ENCODE measurements around the gene PCED1B. TPM values are rescaled to one million over a fixed set of nuclear protein-coding genes. Genes with fewer than 3 reads are reported as not detected.

Gene PCED1B
- total RNA-seq, 1 donor from 2014 or later: 3.1 TPM

GRCh38 chr12:47251919-47252318 is 172.5 kb downstream of the PCED1B start:
- Histone ChIP-seq H3K4me2 (no peak overlapping the region), H4K20me1 (ENCODE audit: low read depth) (no peaks in the 10 kb centered on the region), H3K9me3 (ENCODE audit: low read depth) (peaks cover 4% of the 10 kb centered on the region), H3K79me2 (ENCODE audit: low read depth) (no peaks in the 10 kb centered on the region), H3K4me3 (no peak overlapping the region), H3K27ac (no peak overlapping the region), H3F3A (ENCODE audit: low read depth) (no peaks in the 10 kb centered on the region), H3K36me3 (no peaks in the 10 kb centered on the region), H2AFZ (replicated peaks) (no peak overlapping the region), H3K4me1 (no peaks in the 10 kb centered on the region), H3K9ac (no peak overlapping the region), H3K27me3 (no peaks in the 10 kb centered on the region)
- no peak overlapping the region for H3K4me3 Mint-ChIP-seq
- no peak for TF ChIP-seq CTCF (IDR thresholded peaks at IDR 0.05)
- TF ChIP-seq EZH2 (IDR thresholded peaks at IDR 0.05): no peak
- TF ChIP-seq EZH2phosphoT487 (IDR thresholded peaks at IDR 0.05): no peak
- no peaks in the 10 kb centered on the region for H3K4me1 Mint-ChIP-seq
- H3K27ac Mint-ChIP-seq: no peak overlapping the region
- H3K9me3 Mint-ChIP-seq: peaks cover 21% of the 10 kb centered on the region
- no peaks in the 10 kb centered on the region for H3K36me3 Mint-ChIP-seq
- H3K27me3 Mint-ChIP-seq (ENCODE audit: insufficient read depth, low read depth): no peaks in the 10 kb centered on the region
- DNase-seq (ENCODE audit: low spot score): no peak

GRCh38 chr12:47264951-47265350 is 185.5 kb downstream of the PCED1B start:
- Mint-ChIP-seq H3K27me3 (ENCODE audit: insufficient read depth, low read depth) (no peaks in the 10 kb centered on the region), H3K27ac (no peak overlapping the region), H3K36me3 (no peaks in the 10 kb centered on the region), H3K4me3 (no peak overlapping the region), H3K9me3 (peaks cover 9% of the 10 kb centered on the region), H3K4me1 (no peaks in the 10 kb centered on the region)
- no peak for TF ChIP-seq CTCF (IDR thresholded peaks at IDR 0.05)
- no peak for TF ChIP-seq EZH2phosphoT487 (IDR thresholded peaks at IDR 0.05)
- no peak for TF ChIP-seq EZH2 (IDR thresholded peaks at IDR 0.05)
- H3K4me3 ChIP-seq: no peak overlapping the region
- no peak overlapping the region for H3K9ac ChIP-seq
- no peaks in the 10 kb centered on the region for H3K79me2 ChIP-seq (ENCODE audit: low read depth)
- no peak overlapping the region for H3K27ac ChIP-seq
- no peaks in the 10 kb centered on the region for H4K20me1 ChIP-seq (ENCODE audit: low read depth)
- H3K27me3 ChIP-seq: no peaks in the 10 kb centered on the region
- H3K4me1 ChIP-seq: no peaks in the 10 kb centered on the region
- no peaks in the 10 kb centered on the region for H3F3A ChIP-seq (ENCODE audit: low read depth)
- DNase-seq (ENCODE audit: low spot score): no peak
- no peaks in the 10 kb centered on the region for H3K9me3 ChIP-seq (ENCODE audit: low read depth)
- H2AFZ ChIP-seq (replicated peaks): no peak overlapping the region
- H3K36me3 ChIP-seq: no peaks in the 10 kb centered on the region
- H3K4me2 ChIP-seq: no peak overlapping the region

GRCh38 chr12:47265391-47265790 is 186.0 kb downstream of the PCED1B start:
- Histone ChIP-seq H3K4me1 (no peaks in the 10 kb centered on the region), H3K4me2 (no peak overlapping the region), H3K9ac (no peak overlapping the region), H3K27ac (no peak overlapping the region), H3K27me3 (no peaks in the 10 kb centered on the region), H3F3A (ENCODE audit: low read depth) (no peaks in the 10 kb centered on the region), H3K36me3 (no peaks in the 10 kb centered on the region), H3K9me3 (ENCODE audit: low read depth) (no peaks in the 10 kb centered on the region), H3K4me3 (no peak overlapping the region), H4K20me1 (ENCODE audit: low read depth) (no peaks in the 10 kb centered on the region), H2AFZ (replicated peaks) (no peak overlapping the region), H3K79me2 (ENCODE audit: low read depth) (no peaks in the 10 kb centered on the region)
- Mint-ChIP-seq H3K4me1 (no peaks in the 10 kb centered on the region), H3K9me3 (peaks cover 9% of the 10 kb centered on the region), H3K36me3 (no peaks in the 10 kb centered on the region), H3K4me3 (no peak overlapping the region), H3K27me3 (ENCODE audit: insufficient read depth, low read depth) (no peaks in the 10 kb centered on the region), H3K27ac (no peak overlapping the region)
- no peak for DNase-seq (ENCODE audit: low spot score)
- TF ChIP-seq EZH2phosphoT487 (IDR thresholded peaks at IDR 0.05): no peak
- TF ChIP-seq CTCF (IDR thresholded peaks at IDR 0.05): no peak
- no peak for TF ChIP-seq EZH2 (IDR thresholded peaks at IDR 0.05)

All from neural progenitor cell (in vitro differentiated cells).